Measurements from ENCODE around the gene DENND1B. TPM values are rescaled to one million over a fixed set of nuclear protein-coding genes. Genes with fewer than 3 reads are reported as not detected.

DENND1B gene
- total and polyA plus RNA-seq, 2 of the 8 experiments (the other 6 are each of a cell fraction or from before 2014, with no cell fraction given) = 0.74 to 3.3 TPM

- Histone ChIP-seq H3K79me1 (ENCODE audit: low read depth, low read length) (no peaks in the 10 kb centered on the region), H3K27ac (ENCODE audit: low read depth, low read length) (no peak overlapping the region), H3K4me1 (replicated peaks in 1 of 4; ENCODE audit: control insufficient read depth in 3 of 4, insufficient read depth in 4 of 4, low read length in 3 of 4) (peaks cover 3 to 8% (median 7%) of the 10 kb centered on the region in 4 experiments; a peak in 6 of 7 replicates), H2BK12ac (ENCODE audit: low read depth, low read length) (no peak overlapping the region), H4K5ac (ENCODE audit: insufficient read length, low read depth, low read length) (no peak overlapping the region), H2AFZ (ENCODE audit: low read length) (no peak overlapping the region), H3K56ac (replicated peaks; ENCODE audit: insufficient read length, low read depth, low read length) (no peak overlapping the region), H3K79me2 (ENCODE audit: control insufficient read depth in 1 of 2, insufficient read depth in 2 of 2, low read length in 2 of 2) (no peaks in the 10 kb centered on the region), H3K23ac (ENCODE audit: insufficient read length) (no peak overlapping the region), H4K8ac (ENCODE audit: extremely low read depth, insufficient read depth, low read length) (no peak overlapping the region), H2BK5ac (ENCODE audit: low read depth, low read length) (no peak overlapping the region), H3K4ac (replicated peaks; ENCODE audit: insufficient read length, low read depth, low read length) (no peak overlapping the region), H3K23me2 (ENCODE audit: low read depth, low read length) (peaks cover 2% of the 10 kb centered on the region; the same call in 1 of the 2 replicates), H2AK5ac (ENCODE audit: low read depth, low read length) (no peak overlapping the region), H3K14ac (ENCODE audit: insufficient read length) (no peak overlapping the region), H2BK20ac (ENCODE audit: low read length) (no peak overlapping the region), H4K91ac (replicated peaks; ENCODE audit: insufficient read length, low read length) (no peak overlapping the region), H3K4me3 (ENCODE audit: extremely low read depth in 1 of 4, insufficient read depth in 2 of 4, low read depth in 3 of 4, low read length in 4 of 4) (no peak overlapping the region), H3K27me3 (replicated peaks in 1 of 4; ENCODE audit: control insufficient read depth in 3 of 4, extremely low read depth in 1 of 4, insufficient read depth in 3 of 4, low read length in 3 of 4) (peaks cover 0 to 2% (median 0%) of the 10 kb centered on the region in 4 experiments; a peak in 2 of 7 replicates), H3K4me2 (ENCODE audit: insufficient read depth in 1 of 2, low read depth in 2 of 2, low read length in 2 of 2) (no peak overlapping the region), H3K36me3 (ENCODE audit: control insufficient read depth in 2 of 4, insufficient read depth in 4 of 4, low read length in 3 of 4) (no peaks in the 10 kb centered on the region), H2BK15ac (ENCODE audit: low read length) (no peak overlapping the region), H3K9ac (replicated peaks in 1 of 4; ENCODE audit: extremely low read depth in 1 of 4, low read depth in 3 of 4, low read length in 3 of 4) (no peak overlapping the region), H2BK120ac (replicated peaks; ENCODE audit: low read depth, low read length) (no peak overlapping the region), H4K20me1 (replicated peaks in 1 of 2; ENCODE audit: control insufficient read depth in 1 of 2, insufficient read depth in 2 of 2, low read length in 2 of 2) (no peaks in the 10 kb centered on the region), H3K9me3 (ENCODE audit: insufficient read depth in 2 of 2, low read depth in 1 of 2, low read length in 1 of 2) (no peaks in the 10 kb centered on the region), H3K18ac (ENCODE audit: extremely low read depth, low read length) (no peak overlapping the region)
- POLR2A ChIA-PET (ENCODE audit: partially characterized antibody) = interaction anchor here (0.6 kb wide), 1 partner anchor 9 kb away, joined by 3 read pairs; no protein-coding TSS in a partner anchor
- CTCF ChIA-PET (ENCODE audit: partially characterized antibody) = interaction anchor here (0.8 to 1.3 kb wide), 2 partner anchors 40 to 153 kb away, joined by 3 to 4 read pairs; no protein-coding TSS in a partner anchor
- FAIRE-seq (no peak), DNase-seq (ENCODE audit: low read depth in 1 of 2, low spot score in 2 of 2) (no peak)
- WGBS, 2 experiments (ENCODE audit: extremely low coverage in 1 of 2, insufficient coverage in 1 of 2, insufficient read length in 1 of 2, insufficient replicate concordance in 2 of 2, low coverage in 1 of 2, low lambda C conversion rate in 2 of 2, missing lambda C conversion rate in 1 of 2) = 87% methylated on average over 2 of the region's 2 CpGs; no CpG with 5 or more reads in 1 of the 2 experiments
- TF ChIP-seq SRF (IDR thresholded peaks at IDR 0.05; ENCODE audit: low read depth, low read length) = no peak
- TF ChIP-seq ATF3 (IDR thresholded peaks at IDR 0.05; ENCODE audit: insufficient read depth, low read depth, low read length) = no peak
- TF ChIP-seq YY1 (IDR thresholded peaks at IDR 0.05; ENCODE audit: low read depth, low read length) = no peak
- TF ChIP-seq MAFK (IDR thresholded peaks at IDR 0.05; ENCODE audit: low read depth, low read length) = no peak
- no peak for TF ChIP-seq CEBPB (IDR thresholded peaks at IDR 0.05; ENCODE audit: low read depth, low read length)
- no peak for TF ChIP-seq CBX5 (IDR thresholded peaks at IDR 0.05; ENCODE audit: low read depth, low read length)
- no peak for TF ChIP-seq SP1 (IDR thresholded peaks at IDR 0.05; ENCODE audit: low read depth, low read length)
- no peak for TF ChIP-seq ATF2 (IDR thresholded peaks at IDR 0.05; ENCODE audit: low read length)
- TF ChIP-seq SIN3A (conservative IDR thresholded peaks at IDR 0.05 in 1 of 2, IDR thresholded peaks at IDR 0.05 in 1 of 2; ENCODE audit: low read depth in 1 of 2, low read length in 2 of 2) = no peak
- no peak for TF ChIP-seq EGR1 (IDR thresholded peaks at IDR 0.05; ENCODE audit: borderline replicate concordance, low read depth, low read length)
- TF ChIP-seq BRCA1 (IDR thresholded peaks at IDR 0.05; ENCODE audit: low read depth, low read length) = no peak
- TF ChIP-seq EP300 (IDR thresholded peaks at IDR 0.05; ENCODE audit: borderline replicate concordance in 1 of 2, low read depth in 2 of 2, low read length in 2 of 2) = no peak
These were observed 3.9 kb downstream of the DENND1B start for GRCh38 chr1:197771386-197771785.

Data from H1 (cell line).